DND-41 (cell line): ENCODE data around the gene KLK2.

ENCODE experiments used
- ATAC-seq: fragments of 200-7000 bp; cut with Tn5 transposase; 3 replicates; pipeline ENCODE4 v1.9.1; 2021; ENCODE audit warnings: low read depth; ENCODE audit not compliant: insufficient read depth
- DNase-seq: peaks from one replicate; pipeline ENCODE4 v3.0.0-alpha.2; 2020
- H2AFZ ChIP-seq: 2 replicates; pipeline ENCODE4 v1.6.0; 2012; ENCODE audit warnings: low read depth, low read length
- H3K27ac ChIP-seq: 2 replicates; pipeline ENCODE4 v1.5.1; 2012; ENCODE audit warnings: low read length, inconsistent platforms
- H3K27me3 ChIP-seq: fragments of 200-600 bp; sonication (generic); 2 replicates; pipeline ENCODE4 v1.6.0; 2012; ENCODE audit warnings: low read length, mild to moderate bottlenecking, inconsistent platforms; ENCODE audit not compliant: insufficient read depth, poor library complexity
- H3K36me3 ChIP-seq: 2 replicates; pipeline ENCODE4 v1.5.1; 2012; ENCODE audit warnings: low read length, inconsistent platforms; ENCODE audit not compliant: insufficient read depth
- H3K4me1 ChIP-seq: 2 replicates; pipeline ENCODE4 v1.5.1; 2012; ENCODE audit warnings: mild to moderate bottlenecking, low read length; ENCODE audit not compliant: insufficient read depth
- H3K4me2 ChIP-seq: 2 replicates; pipeline ENCODE4 v1.6.0; 2012; ENCODE audit warnings: mild to moderate bottlenecking, moderate library complexity, low read length, inconsistent platforms; ENCODE audit not compliant: insufficient read depth
- H3K4me3 ChIP-seq, 2 experiments: fragments of 200-600 bp in 1 of 2; shearing (Covaris generic) in 1 of 2; 2 replicates each; pipeline ENCODE4 v1.5.1; 2012 to 2016; ENCODE audit warnings: inconsistent platforms in 2 of 2, low read length in 2 of 2, mild to moderate bottlenecking in 2 of 2, low read depth in 1 of 2, moderate library complexity in 1 of 2
- H3K79me2 ChIP-seq: 2 replicates; pipeline ENCODE4 v1.6.0; 2012; ENCODE audit warnings: low read length, inconsistent platforms; ENCODE audit not compliant: insufficient read depth
- H3K9ac ChIP-seq: 2 replicates; pipeline ENCODE4 v1.6.0; 2012; ENCODE audit warnings: low read depth, mild to moderate bottlenecking, inconsistent platforms, low read length, moderate library complexity
- H3K9me3 ChIP-seq: 2 replicates; pipeline ENCODE4 v1.5.1; 2012; ENCODE audit warnings: low read length, moderate library complexity, mild to moderate bottlenecking, inconsistent platforms; ENCODE audit not compliant: insufficient read depth, severe bottlenecking
- H4K20me1 ChIP-seq: 2 replicates; pipeline ENCODE4 v1.6.0; 2012; ENCODE audit warnings: low read length; ENCODE audit not compliant: insufficient read depth
- EZH2 ChIP-seq: IDR thresholded peaks from 3 replicates; pipeline ENCODE4 v1.6.1; 2012; ENCODE audit warnings: borderline replicate concordance, low read depth, mild to moderate bottlenecking, moderate library complexity, low read length, inconsistent platforms; ENCODE audit not compliant: severe bottlenecking
- TF ChIP-seq, protein P1 (sequence below): IDR thresholded peaks from 2 replicates; pipeline ENCODE4 v1.5.1; 2012; ENCODE audit warnings: borderline replicate concordance, low read length, moderate library complexity, mild to moderate bottlenecking; ENCODE audit not compliant: poor library complexity, severe bottlenecking; ENCODE audit errors: extremely low read depth

The KLK2 gene

DNA sequence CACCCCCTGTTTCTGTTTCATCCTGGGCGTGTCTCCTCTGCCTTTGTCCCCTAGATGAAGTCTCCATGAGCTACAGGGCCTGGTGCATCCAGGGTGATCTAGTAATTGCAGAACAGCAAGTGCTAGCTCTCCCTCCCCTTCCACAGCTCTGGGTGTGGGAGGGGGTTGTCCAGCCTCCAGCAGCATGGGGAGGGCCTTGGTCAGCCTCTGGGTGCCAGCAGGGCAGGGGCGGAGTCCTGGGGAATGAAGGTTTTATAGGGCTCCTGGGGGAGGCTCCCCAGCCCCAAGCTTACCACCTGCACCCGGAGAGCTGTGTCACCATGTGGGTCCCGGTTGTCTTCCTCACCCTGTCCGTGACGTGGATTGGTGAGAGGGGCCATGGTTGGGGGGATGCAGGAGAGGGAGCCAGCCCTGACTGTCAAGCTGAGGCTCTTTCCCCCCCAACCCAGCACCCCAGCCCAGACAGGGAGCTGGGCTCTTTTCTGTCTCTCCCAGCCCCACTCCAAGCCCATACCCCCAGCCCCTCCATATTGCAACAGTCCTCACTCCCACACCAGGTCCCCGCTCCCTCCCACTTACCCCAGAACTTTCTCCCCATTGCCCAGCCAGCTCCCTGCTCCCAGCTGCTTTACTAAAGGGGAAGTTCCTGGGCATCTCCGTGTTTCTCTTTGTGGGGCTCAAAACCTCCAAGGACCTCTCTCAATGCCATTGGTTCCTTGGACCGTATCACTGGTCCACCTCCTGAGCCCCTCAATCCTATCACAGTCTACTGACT is 18.4 kb upstream of the KLK2 start, which contains the start of gene KLK3:
Gene KLK3 (plus strand): TSS at position 280 of the 775 bp plus-strand sequence. CDS start 41 bp downstream, at position 321.
- Histone ChIP-seq H3K27ac (no peak within 1 kb of the TSS), H3K4me3 (no peak within 1 kb of the TSS), H3K27me3 (no peaks in the 10 kb centered on the region), H3K9ac (no peak within 1 kb of the TSS), H3K4me1 (no peaks in the 10 kb centered on the region), H3K9me3 (no peaks in the 10 kb centered on the region), H3K36me3 (no peaks in the 10 kb centered on the region), H2AFZ (no peak within 1 kb of the TSS), H4K20me1 (no peaks in the 10 kb centered on the region), H3K4me2 (no peak within 1 kb of the TSS), H3K79me2 (no peaks in the 10 kb centered on the region)
- DNase-seq (no peak), ATAC-seq (no peak)
- TF ChIP-seq, protein P1, sequence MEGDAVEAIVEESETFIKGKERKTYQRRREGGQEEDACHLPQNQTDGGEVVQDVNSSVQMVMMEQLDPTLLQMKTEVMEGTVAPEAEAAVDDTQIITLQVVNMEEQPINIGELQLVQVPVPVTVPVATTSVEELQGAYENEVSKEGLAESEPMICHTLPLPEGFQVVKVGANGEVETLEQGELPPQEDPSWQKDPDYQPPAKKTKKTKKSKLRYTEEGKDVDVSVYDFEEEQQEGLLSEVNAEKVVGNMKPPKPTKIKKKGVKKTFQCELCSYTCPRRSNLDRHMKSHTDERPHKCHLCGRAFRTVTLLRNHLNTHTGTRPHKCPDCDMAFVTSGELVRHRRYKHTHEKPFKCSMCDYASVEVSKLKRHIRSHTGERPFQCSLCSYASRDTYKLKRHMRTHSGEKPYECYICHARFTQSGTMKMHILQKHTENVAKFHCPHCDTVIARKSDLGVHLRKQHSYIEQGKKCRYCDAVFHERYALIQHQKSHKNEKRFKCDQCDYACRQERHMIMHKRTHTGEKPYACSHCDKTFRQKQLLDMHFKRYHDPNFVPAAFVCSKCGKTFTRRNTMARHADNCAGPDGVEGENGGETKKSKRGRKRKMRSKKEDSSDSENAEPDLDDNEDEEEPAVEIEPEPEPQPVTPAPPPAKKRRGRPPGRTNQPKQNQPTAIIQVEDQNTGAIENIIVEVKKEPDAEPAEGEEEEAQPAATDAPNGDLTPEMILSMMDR: no peak
- TF ChIP-seq EZH2: no peak

DNA sequence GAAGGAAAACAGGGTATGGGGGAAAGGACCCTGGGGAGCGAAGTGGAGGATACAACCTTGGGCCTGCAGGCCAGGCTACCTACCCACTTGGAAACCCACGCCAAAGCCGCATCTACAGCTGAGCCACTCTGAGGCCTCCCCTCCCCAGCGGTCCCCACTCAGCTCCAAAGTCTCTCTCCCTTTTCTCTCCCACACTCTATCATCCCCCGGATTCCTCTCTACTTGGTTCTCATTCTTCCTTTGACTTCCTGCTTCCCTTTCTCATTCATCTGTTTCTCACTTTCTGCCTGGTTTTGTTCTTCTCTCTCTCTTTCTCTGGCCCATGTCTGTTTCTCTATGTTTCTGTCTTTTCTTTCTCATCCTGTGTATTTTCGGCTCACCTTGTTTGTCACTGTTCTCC is 15.9 kb upstream of the KLK2 start:
- H3K27me3 ChIP-seq: no peaks in the 10 kb centered on the region
- no peak overlapping the region for H3K4me2 ChIP-seq
- no peak for ATAC-seq
- H3K9me3 ChIP-seq: peaks cover 6% of the 10 kb centered on the region
- H3K27ac ChIP-seq: no peak overlapping the region
- no peak overlapping the region for H3K4me3 ChIP-seq
- TF ChIP-seq, protein P1: no peak
- TF ChIP-seq EZH2: no peak
- H3K4me1 ChIP-seq: no peaks in the 10 kb centered on the region
- no peak overlapping the region for H3K9ac ChIP-seq
- no peaks in the 10 kb centered on the region for H3K36me3 ChIP-seq
- H4K20me1 ChIP-seq: no peaks in the 10 kb centered on the region
- no peak overlapping the region for H2AFZ ChIP-seq
- DNase-seq: no peak
- no peaks in the 10 kb centered on the region for H3K79me2 ChIP-seq

GRCh38 chr19:50858886-50859285 is 14.4 kb upstream of the KLK2 start:
- Histone ChIP-seq H3K9ac (no peak overlapping the region), H3K9me3 (peaks cover 6% of the 10 kb centered on the region), H2AFZ (no peak overlapping the region), H3K79me2 (no peaks in the 10 kb centered on the region), H3K36me3 (no peaks in the 10 kb centered on the region), H3K4me1 (no peaks in the 10 kb centered on the region), H3K27ac (no peak overlapping the region), H4K20me1 (no peaks in the 10 kb centered on the region), H3K27me3 (no peaks in the 10 kb centered on the region), H3K4me2 (no peak overlapping the region), H3K4me3 (no peak overlapping the region)
- TF ChIP-seq, protein P1: no peak
- no peak for TF ChIP-seq EZH2
- ATAC-seq (no peak), DNase-seq (no peak)
